Mucosa of descending colon (tissue), 3 donors: ENCODE data around the gene AGBL5. TPM values are rescaled to one million over a fixed set of nuclear protein-coding genes. Genes with fewer than 3 reads are reported as not detected.

Experiments used
- ATAC-seq: fragments of 200-7000 bp; cut with Tn5 transposase; one replicate; pipeline ENCODE4 v1.9.1; 2020; ENCODE audit warnings: mild to moderate bottlenecking, moderate library complexity
- DNase-seq, 3 donors: peaks; one replicate each; pipeline ENCODE4 v3.0.0-alpha.2; 2020
- H3K36me3 ChIP-seq: fragments of 200-600 bp; one replicate; pipeline ENCODE4 v1.8.0; 2021; ENCODE audit warnings: low read depth, mild to moderate bottlenecking
- H3K4me1 ChIP-seq: fragments of 200-600 bp; one replicate; pipeline ENCODE4 v1.8.0; 2021; ENCODE audit warnings: low read depth, mild to moderate bottlenecking
- H3K4me3 ChIP-seq: fragments of 200-600 bp; one replicate; pipeline ENCODE4 v1.8.0; 2021; ENCODE audit warnings: mild to moderate bottlenecking
- H3K9me3 ChIP-seq: fragments of 200-600 bp; one replicate; pipeline ENCODE4 v1.8.0; 2021; ENCODE audit warnings: mild to moderate bottlenecking
- CTCF ChIP-seq: fragments of 200-600 bp; IDR thresholded peaks from one replicate; pipeline ENCODE4 v1.8.0; 2022; ENCODE audit warnings: antibody characterized with exemption, mild to moderate bottlenecking
- intact Hi-C, 2 donors: fragments of 100-400 bp; cut with DNase I in 1 of 2; cut with micrococcal nuclease in 1 of 2; formaldehyde crosslinking; loops; one replicate each; pipeline versions ENCODE4 v1.11.0 to v1.11.1; 2022; cut with DNase I, micrococcal nuclease
- total RNA-seq, 3 donors: library from RNA; stranded (reverse); fragmentation: NEBNext Ultra II Directional in 2 of 3; extraction: Animal tissue kit (Norgen Biotek cat#: 25700) in 2 of 3; gene quantifications; one replicate each; pipeline versions ENCODE4 v1.2.1 to v1.2.4, GENCODE V29; 2021 to 2023
- donor health status: DM: no; HTN: no; CAD: no; lungs with moderate emphysema.
- donor health status: DM: no; HTN: no; CAD: no.
- donor health status: DM: no; HTN: yes; CAD: no.

The AGBL5 gene
- total RNA-seq, 3 donors from 2014 or later: 16.7 to 20.0 (median 19.2) TPM

- H3K9me3 ChIP-seq: no peaks in the 10 kb centered on the region
- peaks cover 28% of the 10 kb centered on the region for H3K4me1 ChIP-seq
- no peak for TF ChIP-seq CTCF
- H3K36me3 ChIP-seq: no peaks in the 10 kb centered on the region
- DNase-seq (no peak), ATAC-seq (no peak)
- intact Hi-C loops: no loop called here
- H3K4me3 ChIP-seq: no peak overlapping the region
Measured at GRCh38 chr2:27077231-27077630, 25.8 kb downstream of the AGBL5 start.

GRCh38 chr2:27078267-27079194, 27.1 kb downstream of the AGBL5 start, which contains the start of gene EMILIN1:
Gene EMILIN1 (plus strand): TSS chr2:27078615. CDS start chr2:27079066, 451 bp downstream.
- H3K4me1 ChIP-seq: peaks cover 33% of the 10 kb centered on the region
- ATAC-seq: peak; percentile 20

GRCh38 chr2:27079233-27080139, 28.0 kb downstream of the AGBL5 start:
- intact Hi-C loops: loop anchor here in 1 of 2 donors (10.0 kb wide), 2 partner anchors 45 to 115 kb away; partner anchors contain the start of gene TMEM214
- ATAC-seq: no peak
- peaks cover 28% of the 10 kb centered on the region for H3K4me1 ChIP-seq
- H3K36me3 ChIP-seq: no peaks in the 10 kb centered on the region
- DNase-seq: no peak
- no peak for TF ChIP-seq CTCF
- H3K9me3 ChIP-seq: no peaks in the 10 kb centered on the region
- H3K4me3 ChIP-seq: peak overlapping the region; percentile 11

More at GRCh38 chr2:27078267-27079194, 27.1 kb downstream of the AGBL5 start, which contains the start of gene EMILIN1:
- intact Hi-C loops: no loop called here
- no peaks in the 10 kb centered on the region for H3K9me3 ChIP-seq
- H3K36me3 ChIP-seq: no peaks in the 10 kb centered on the region
- H3K4me3 ChIP-seq: peak within 1 kb of the TSS; percentile 11
- DNase-seq: peak; percentile 61 to 80 (median 75)
- TF ChIP-seq CTCF: no peak

GRCh38 chr2:27080140-27080469, 28.6 kb downstream of the AGBL5 start:
- no peak overlapping the region for H3K4me3 ChIP-seq
- peaks cover 24% of the 10 kb centered on the region for H3K4me1 ChIP-seq
- intact Hi-C loops: loop anchor here in 1 of 2 donors (10.0 kb wide), 2 partner anchors 45 to 115 kb away; partner anchors contain the start of gene TMEM214
- no peaks in the 10 kb centered on the region for H3K9me3 ChIP-seq
- ATAC-seq: no peak
- TF ChIP-seq CTCF: no peak
- no peaks in the 10 kb centered on the region for H3K36me3 ChIP-seq
- peak in 1 of 3 donors; percentile 60 for DNase-seq

GRCh38 chr2:27080603-27080936, 29.1 kb downstream of the AGBL5 start:
- Histone ChIP-seq H3K4me3 (no peak overlapping the region), H3K9me3 (no peaks in the 10 kb centered on the region), H3K36me3 (no peaks in the 10 kb centered on the region), H3K4me1 (peaks cover 28% of the 10 kb centered on the region)
- TF ChIP-seq CTCF: no peak
- no peak for ATAC-seq
- intact Hi-C loops: loop anchor here in 1 of 2 donors (10.0 kb wide), 2 partner anchors 46 to 116 kb away; partner anchors contain the start of gene TMEM214
- peak; percentile 23 to 63 (median 52) for DNase-seq
